ENCODE data around the gene SWI5.

GRCh38 chr9:128271112-128271511 is 5.0 kb upstream of the SWI5 start:
- TF ChIP-seq RAD21 (IDR thresholded peaks at IDR 0.05; ENCODE audit: low read depth) (no peak), CTCF (IDR thresholded peaks at IDR 0.05 in 2 of 3, conservative IDR thresholded peaks at IDR 0.05 in 1 of 3; ENCODE audit: borderline replicate concordance in 1 of 3, insufficient read depth in 1 of 3, low read depth in 2 of 3, low read length in 2 of 3) (no peak), EZH2phosphoT487 (IDR thresholded peaks at IDR 0.05; ENCODE audit: borderline replicate concordance) (no peak), MAX (IDR thresholded peaks at IDR 0.05) (no peak), CEBPB (IDR thresholded peaks at IDR 0.05; ENCODE audit: low read depth) (no peak), POLR2A (IDR thresholded peaks at IDR 0.05; ENCODE audit: borderline replicate concordance, extremely low read depth, insufficient read depth, insufficient read length) (no peak), ATF3 (IDR thresholded peaks at IDR 0.05) (no peak), REST (IDR thresholded peaks at IDR 0.05; ENCODE audit: low read depth) (no peak), FOSL1 (IDR thresholded peaks at IDR 0.05; ENCODE audit: low read depth) (no peak), EGR1 (IDR thresholded peaks at IDR 0.05; ENCODE audit: low read depth) (no peak), ZBTB33 (IDR thresholded peaks at IDR 0.05; ENCODE audit: extremely low read depth, insufficient replicate concordance, low read length) (no peak), EZH2 (IDR thresholded peaks at IDR 0.05) (no peak)

Data from HCT116 (cell line).